HG03139 (cell line): ENCODE measurements around the gene RAN.
"Not testable (repeated sequence)": the region's sequence is repeated elsewhere in the genome, so short reads cannot be mapped to it uniquely, and the experiment has no call there.

Experiments used
- ATAC-seq: cut with Tn5 transposase; IDR thresholded peaks from one replicate; pipeline ENCODE4 v1.9.1; 2021; ENCODE audit not compliant: unreplicated experiment

RAN gene

GRCh38 chr12:130877333-130877732 lies 5.5 kb downstream of the RAN start:
- no peak for ATAC-seq

GRCh38 chr12:130878193-130879185 lies 6.6 kb downstream of the RAN start:
- no peak for ATAC-seq

- ATAC-seq, result peak; percentile 89
Observed at GRCh38 chr12:130879212-130879686, 7.4 kb downstream of the RAN start.

- ATAC-seq, result no peak
Observed at GRCh38 chr12:130879781-130880389, 8.0 kb downstream of the RAN start.

DNA sequence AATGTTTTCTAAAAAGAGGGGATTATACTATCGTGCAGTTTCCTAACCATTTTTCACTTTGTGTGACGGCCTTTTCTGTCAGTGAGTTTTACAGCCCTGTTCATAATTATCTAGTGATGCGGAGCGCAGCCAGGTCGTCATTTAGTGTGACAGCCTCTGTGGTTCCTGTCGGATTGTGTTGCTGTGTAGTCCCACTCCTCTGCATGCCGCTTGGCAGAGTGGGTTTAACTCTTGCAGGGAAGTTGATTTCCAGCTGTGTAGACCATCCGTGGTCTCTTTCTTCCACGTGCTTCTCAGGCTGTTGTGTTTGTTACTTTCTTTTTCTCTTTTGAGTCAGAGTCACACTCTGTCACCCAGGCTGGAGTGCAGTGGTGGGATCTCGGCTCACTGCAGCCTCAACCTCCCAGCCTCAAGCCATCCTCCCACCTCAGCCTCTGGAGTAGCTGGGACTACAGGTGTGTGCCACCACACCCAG lies 8.6 kb downstream of the RAN start:
- ATAC-seq, result peak; percentile 43

GRCh38 chr12:130881046-130881445 lies 9.2 kb downstream of the RAN start:
- no peak for ATAC-seq

DNA sequence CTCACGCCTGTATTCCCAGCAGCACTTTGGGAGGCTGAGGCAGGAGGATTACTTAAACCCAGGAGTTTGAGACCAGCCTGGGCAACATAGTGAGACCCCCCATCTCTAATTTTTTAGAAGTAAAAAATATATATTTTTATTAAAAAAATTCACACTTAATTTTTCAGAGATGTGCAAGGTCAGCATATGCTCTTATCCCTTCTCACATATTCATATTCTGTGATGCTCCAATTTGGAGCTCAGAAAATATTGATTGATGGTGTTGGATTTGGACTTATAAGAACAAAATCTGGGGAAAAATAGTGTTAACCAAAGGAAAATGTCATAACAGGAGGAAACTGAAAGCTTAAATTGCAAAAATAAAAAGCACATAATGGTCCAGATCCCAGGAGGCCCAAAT lies 9.7 kb downstream of the RAN start:
- ATAC-seq, result no peak

- not testable (repeated sequence) for ATAC-seq
Observed at GRCh38 chr12:130887190-130887589, 15.3 kb downstream of the RAN start.

DNA sequence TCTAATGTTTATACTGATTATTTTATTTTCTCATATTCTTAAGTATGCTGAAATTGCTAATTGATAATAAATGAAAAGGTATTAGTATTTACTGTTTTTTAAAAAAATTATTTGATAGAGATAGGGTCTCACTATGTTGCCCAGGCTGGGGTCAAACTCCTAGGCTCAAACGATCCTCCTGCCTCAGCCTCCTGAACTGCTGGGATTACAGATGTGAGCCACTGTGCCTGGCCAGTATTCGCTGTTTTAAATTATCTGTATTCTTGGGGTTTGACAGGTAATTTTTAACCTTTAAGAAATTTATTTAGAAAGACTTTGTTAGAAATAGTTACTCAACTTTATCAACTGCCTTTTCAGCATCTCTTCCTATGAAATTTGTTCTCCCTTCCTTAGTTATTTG lies 32.2 kb downstream of the RAN start:
- no peak for ATAC-seq

DNA sequence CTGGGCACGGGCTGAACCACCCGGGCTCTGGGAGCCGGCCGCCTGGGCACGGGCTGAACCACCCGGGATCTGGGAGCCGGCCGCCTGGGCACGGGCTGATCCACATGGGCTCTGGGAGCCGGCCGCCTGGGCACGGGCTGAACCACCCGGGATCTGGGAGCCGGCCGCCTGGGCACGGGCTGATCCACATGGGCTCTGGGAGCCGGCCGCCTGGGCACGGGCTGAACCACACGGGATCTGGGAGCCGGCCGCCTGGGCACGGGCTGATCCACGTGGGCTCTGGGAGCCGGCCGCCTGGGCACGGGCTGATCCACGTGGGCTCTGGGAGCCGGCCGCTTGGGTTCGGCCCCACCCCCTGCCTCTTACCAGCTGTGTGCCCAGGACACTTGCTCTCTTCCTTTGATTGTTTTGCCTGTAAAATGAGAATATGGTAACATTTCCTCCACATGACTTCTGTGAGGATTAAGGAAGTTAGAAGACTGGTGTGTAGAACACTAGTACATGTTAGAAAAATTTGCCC lies 33.1 kb downstream of the RAN start:
- not testable (repeated sequence) for ATAC-seq

GRCh38 chr12:130909111-130909510 lies 37.2 kb downstream of the RAN start:
- ATAC-seq, result no peak

DNA sequence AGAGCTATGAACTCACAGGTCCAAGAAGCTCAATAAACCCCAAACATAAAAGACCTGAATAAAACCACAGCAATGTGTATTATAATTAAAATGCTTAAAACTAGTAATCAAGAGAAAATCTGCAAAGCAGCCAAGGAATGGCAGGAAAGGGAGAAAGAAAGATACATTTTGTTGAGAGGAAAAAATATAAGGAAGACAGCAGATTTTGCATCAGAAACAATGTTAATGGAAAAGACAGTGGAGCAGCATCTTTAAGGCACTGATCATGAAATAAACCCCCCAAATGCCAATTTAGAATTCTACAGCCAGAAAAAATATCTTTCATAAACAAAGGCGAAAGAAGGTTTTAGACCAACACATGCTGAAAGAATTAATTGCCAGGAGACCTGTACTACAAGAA lies 39.3 kb downstream of the RAN start:
- ATAC-seq, result no peak

DNA sequence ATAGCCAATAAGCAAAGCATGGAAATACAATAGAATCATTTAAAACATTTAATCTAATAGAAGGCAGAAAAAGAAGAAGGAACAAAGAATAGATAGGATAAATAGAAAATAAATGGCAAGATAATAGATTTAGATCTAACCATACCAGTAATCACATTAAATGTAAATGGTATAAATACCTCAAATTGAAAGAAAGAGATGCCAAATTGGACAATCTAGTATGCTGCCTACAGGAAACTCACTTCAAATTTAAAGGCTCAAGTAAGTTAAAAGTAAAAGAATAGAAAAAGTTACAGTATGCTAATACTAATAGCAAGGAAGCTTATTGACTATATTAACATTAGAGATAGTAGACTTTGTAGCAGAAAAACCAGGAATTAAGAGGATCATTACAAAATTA lies 40.1 kb downstream of the RAN start:
- ATAC-seq, result no peak

DNA sequence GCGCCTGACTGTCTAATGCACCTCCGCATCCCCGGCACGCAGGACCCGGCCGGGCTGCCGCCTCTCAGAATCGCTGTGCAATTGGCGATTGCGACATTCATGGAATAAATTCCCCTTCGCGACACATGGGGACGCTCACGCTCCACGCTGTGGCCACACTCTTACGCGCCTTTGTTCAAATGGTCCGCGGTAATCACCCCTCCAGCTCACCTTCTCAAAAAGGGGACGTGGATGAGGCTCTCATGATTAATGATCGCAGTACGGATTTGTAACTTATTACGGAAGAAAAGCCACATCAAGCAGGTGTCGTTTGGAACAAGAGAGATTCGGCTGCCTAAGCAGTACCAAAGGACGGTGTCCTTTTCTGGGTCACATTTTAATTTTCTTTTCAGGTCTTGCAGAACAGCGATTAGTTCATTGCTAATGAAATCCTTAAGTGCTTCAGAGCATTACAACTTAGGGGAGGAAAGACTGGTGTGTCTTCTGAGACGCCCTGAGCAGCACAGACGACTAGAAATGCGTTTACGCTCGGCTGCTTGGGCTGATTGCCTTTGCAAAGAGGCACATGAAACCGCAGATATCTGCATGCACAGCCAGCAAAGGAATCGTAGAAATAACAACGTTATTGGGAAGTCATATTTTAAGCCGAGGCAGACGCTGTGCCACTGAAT lies 44.5 kb downstream of the RAN start:
- no peak for ATAC-seq

GRCh38 chr12:130917607-130918006 lies 45.7 kb downstream of the RAN start:
- no peak for ATAC-seq

DNA sequence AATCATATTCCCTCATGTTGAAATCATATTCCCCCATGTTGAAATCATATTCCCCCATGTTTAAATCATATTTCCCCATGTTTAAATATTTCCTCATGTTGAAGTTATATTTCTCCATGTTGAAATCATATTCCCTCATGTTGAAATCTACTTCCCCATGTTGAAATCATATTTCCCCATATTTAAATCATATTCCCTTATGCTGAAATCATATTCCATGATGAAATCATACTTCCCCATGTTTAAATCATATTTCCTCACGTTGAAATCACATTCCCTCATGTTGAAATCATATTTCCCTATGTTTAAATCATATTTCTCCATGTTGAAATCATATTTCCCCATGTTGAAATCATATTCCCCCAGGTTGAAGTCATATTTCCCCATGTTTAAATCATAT lies 47.2 kb downstream of the RAN start:
- ATAC-seq, result no peak

DNA sequence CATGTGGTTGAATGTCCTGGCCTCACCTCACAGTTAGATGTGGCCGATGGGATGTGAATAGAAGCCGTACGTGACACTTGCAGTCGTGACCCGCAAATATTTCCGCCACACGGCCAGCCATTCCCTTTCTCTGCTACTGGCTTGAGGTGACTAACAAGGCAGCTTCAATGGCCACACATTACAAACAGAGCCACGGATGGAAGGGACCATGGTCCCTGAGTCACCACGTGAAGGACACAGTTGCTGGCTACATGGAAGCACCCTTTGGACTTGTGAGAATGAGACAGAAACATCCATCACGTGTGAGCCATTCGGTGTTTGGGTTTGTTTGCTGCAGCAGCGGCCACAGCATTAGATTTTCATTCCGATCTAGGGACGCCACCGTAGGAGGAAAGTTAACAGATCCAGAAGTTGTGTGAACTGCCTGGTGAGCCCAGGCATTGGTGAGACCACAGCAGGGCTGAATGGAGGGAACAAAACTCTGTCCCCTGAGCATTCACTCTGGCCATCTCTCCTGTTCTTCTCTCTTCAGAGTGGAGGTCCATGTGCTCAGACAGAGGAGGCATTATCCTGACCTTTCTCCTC lies 48.3 kb downstream of the RAN start:
- no peak for ATAC-seq

DNA sequence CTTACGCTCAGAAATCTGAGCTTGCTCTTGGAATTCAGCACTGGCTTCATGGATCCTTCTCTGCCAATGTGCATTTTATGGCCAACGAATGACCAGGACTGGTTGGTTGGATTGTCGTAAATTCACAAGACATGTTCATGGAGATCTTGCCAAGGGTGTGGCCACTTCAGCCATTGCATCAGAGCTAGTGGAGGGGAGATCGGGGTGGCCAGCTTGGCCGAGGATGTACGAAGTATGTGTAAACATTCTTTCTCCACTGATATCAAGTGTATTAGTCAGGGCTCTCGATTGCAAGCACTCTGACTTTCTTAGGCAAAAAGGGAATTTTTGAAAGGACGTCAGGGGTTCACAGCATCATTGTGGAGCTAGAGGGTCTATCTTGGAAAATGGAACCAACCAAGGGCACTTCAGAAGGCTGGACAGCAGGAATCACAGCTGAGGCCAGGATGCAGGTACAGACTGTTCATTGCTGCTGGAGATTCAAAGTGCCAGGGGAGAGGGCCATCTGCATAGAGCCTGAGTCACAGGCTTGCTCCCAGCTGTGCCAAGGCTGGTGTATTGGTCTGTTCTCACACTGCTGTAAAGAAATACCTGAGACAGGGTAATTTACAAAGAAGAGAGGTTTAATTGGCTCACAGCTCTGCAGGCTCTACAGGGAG lies 49.0 kb downstream of the RAN start:
- ATAC-seq, result no peak

DNA sequence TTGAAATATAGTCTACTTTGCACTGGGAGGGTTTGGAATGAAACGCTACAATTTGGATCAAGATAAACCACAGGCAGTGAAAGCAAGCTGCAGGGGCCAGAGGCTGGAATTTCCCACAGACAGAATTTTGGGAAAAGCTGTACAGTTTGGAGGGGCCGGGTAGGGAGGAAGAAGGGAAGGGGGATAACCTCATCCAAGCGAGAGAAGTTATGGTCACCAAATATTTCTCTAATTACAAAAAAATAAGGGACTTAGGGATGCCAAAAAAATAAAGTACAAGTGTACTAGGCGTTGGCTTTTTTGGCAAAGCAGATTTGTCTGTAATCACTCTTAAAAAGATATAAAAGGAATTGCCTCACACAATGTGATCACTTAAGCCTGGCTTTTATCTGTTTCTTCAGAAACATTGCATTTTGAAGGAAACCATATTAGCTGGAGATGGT lies 50.7 kb downstream of the RAN start:
- no peak for ATAC-seq

- no peak for ATAC-seq
Observed at GRCh38 chr12:130924966-130925665, 53.2 kb downstream of the RAN start.
